Thyroid gland (tissue), 4 donors: ENCODE measurements around the gene SULT2B1. TPM values are rescaled to one million over a fixed set of nuclear protein-coding genes. Genes with fewer than 3 reads are reported as not detected.
A peak's percentile ranks its signal among the peaks of the same experiment; 100 is the strongest.

ENCODE experiments used
- DNase-seq, 2 donors: peaks; one replicate each; pipeline ENCODE4 v3.0.0-alpha.2; 2019
- H3K27ac ChIP-seq, 3 donors: fragments of 200-600 bp; sonication (generic); 1 replicate in 2 of 3; 2 replicates in 1 of 3; pipeline ENCODE4 v1.5.1; 2016 to 2019; ENCODE audit warnings: mild to moderate bottlenecking in 1 of 3, moderate library complexity in 1 of 3
- H3K27me3 ChIP-seq: fragments of 200-600 bp; sonication (generic); one replicate; pipeline ENCODE4 v1.5.1; 2019
- H3K36me3 ChIP-seq, 2 donors: fragments of 200-600 bp; sonication (generic); one replicate each; pipeline ENCODE4 v1.5.1; 2016 to 2019
- H3K4me1 ChIP-seq, 2 donors: fragments of 200-600 bp; sonication (generic); one replicate each; pipeline ENCODE4 v1.5.1; 2017 to 2019
- H3K4me3 ChIP-seq, 3 donors: fragments of 200-600 bp; sonication (generic); replicated peaks in 1 of 3; 1 replicate in 2 of 3; 2 replicates in 1 of 3; pipeline ENCODE4 v1.5.1; 2016; ENCODE audit warnings: mild to moderate bottlenecking in 1 of 3
- H3K9me3 ChIP-seq: fragments of 200-600 bp; sonication (generic); one replicate; pipeline ENCODE4 v1.5.1; 2017
- CTCF ChIP-seq, 6 experiments: fragments of 200-600 bp in 3 of 6; fragments of 450-650 bp in 3 of 6; sonication (generic) in 3 of 6; IDR thresholded peaks; one replicate each; pipeline ENCODE4 v1.5.1; 2016 to 2019; ENCODE audit warnings: antibody characterized with exemption in 6 of 6, mild to moderate bottlenecking in 2 of 6, inconsistent platforms in 1 of 6, moderate library complexity in 1 of 6
- POLR2A ChIP-seq, 2 donors: fragments of 450-650 bp; IDR thresholded peaks; one replicate each; pipeline ENCODE4 v1.6.1; 2017; ENCODE audit warnings: antibody characterized with exemption in 2 of 2, mild to moderate bottlenecking in 2 of 2, moderate library complexity in 1 of 2
- WGBS, 2 donors: methylation state at CpG; one replicate each; pipeline ENCODE4 v1.1.5; 2017; 5-methylcytosine and 5-hydroxymethylcytosine counted together
- intact Hi-C: fragments of 100-400 bp; cut with DNase I; formaldehyde crosslinking; loops from one replicate; pipeline ENCODE4 v1.15.1; 2023
- total RNA-seq, 4 donors: library from RNA; depleted of rRNA; stranded (reverse); fragments of >200 nt; gene quantifications; one replicate each; pipeline ENCODE4 v1.2.3, GENCODE V29; 2016

The SULT2B1 gene
- total RNA-seq, 4 donors from 2014 or later: 0.54 to 0.88 (median 0.78) TPM; not detected in 1

DNA sequence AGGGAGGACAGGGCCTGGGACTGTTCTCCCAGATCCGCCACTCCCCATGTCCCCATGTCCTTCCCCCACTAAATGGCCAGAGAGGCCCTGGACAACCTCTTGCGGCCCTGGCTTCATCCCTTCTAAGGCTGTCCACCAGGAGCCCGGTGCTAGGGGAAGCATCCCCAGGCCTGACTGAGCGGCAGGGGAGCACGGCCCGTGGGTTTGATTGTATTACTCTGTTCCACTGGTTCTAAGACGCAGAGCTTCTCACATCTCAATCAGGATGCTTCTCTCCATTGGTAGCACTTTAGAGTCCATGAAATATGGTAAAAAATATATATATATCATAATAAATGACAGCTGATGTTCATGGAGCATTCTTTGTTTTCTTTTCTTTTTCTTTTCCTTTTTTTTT is 55.4 kb downstream of the SULT2B1 start:
- no peaks in the 10 kb centered on the region for H3K36me3 ChIP-seq
- no peak overlapping the region for H3K27ac ChIP-seq
- H3K4me1 ChIP-seq: no peaks in the 10 kb centered on the region
- H3K9me3 ChIP-seq: no peaks in the 10 kb centered on the region
- no peaks in the 10 kb centered on the region for H3K27me3 ChIP-seq
- TF ChIP-seq CTCF (IDR thresholded peaks at IDR 0.05): no peak
- TF ChIP-seq POLR2A (IDR thresholded peaks at IDR 0.05): no peak
- DNase-seq: no peak
- H3K4me3 ChIP-seq: no peak overlapping the region
- intact Hi-C loops: no loop called here
- 79 to 93% methylated on average over 7 of the region's 7 CpGs for WGBS, 2 donors

- no peak overlapping the region for H3K4me3 ChIP-seq
- WGBS, 2 donors: 21 to 28% methylated on average over 9 of the region's 9 CpGs
- intact Hi-C loops: no loop called here
- no peaks in the 10 kb centered on the region for H3K27me3 ChIP-seq
- no peak overlapping the region for H3K27ac ChIP-seq
- TF ChIP-seq CTCF (IDR thresholded peaks at IDR 0.05): peak in 1 of 6 experiments; percentile 26
- no peak for TF ChIP-seq POLR2A (IDR thresholded peaks at IDR 0.05)
- DNase-seq: no peak
- no peaks in the 10 kb centered on the region for H3K4me1 ChIP-seq
- no peaks in the 10 kb centered on the region for H3K9me3 ChIP-seq
- H3K36me3 ChIP-seq: no peaks in the 10 kb centered on the region
Measured at GRCh38 chr19:48608798-48609263, 56.9 kb downstream of the SULT2B1 start.

DNA sequence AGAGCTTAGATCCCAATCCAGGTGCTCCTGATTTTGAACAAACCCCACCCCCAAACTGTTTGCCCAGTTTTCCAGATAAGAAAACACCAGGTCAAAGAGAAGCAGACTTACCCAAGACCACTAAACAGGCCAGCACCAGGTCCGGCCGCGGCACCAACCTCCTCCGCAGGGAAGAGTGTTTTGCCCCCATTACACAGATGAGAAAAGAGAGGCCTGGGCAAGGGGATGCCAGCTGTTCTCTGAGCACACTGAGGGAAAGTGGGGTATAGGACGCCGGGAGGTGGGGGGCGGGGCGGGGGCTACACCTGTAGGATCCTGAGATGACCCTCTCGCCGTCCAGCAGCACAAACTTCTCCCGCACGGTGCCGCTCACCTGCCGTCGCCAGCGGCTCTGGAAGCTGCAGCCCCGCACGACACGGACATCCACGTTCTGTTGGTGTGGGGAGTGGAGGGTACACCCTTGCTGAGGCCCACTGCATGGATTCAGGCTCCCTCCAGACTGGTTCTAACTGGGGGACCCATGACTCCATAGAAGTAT is 57.7 kb downstream of the SULT2B1 start:
- no peak for DNase-seq
- Histone ChIP-seq H3K27ac (no peak overlapping the region), H3K4me1 (no peaks in the 10 kb centered on the region), H3K4me3 (no peak overlapping the region), H3K36me3 (peaks cover under 1% of the 10 kb centered on the region in 2 donors), H3K27me3 (no peaks in the 10 kb centered on the region), H3K9me3 (no peaks in the 10 kb centered on the region)
- TF ChIP-seq POLR2A (IDR thresholded peaks at IDR 0.05) (no peak), CTCF (IDR thresholded peaks at IDR 0.05) (no peak)
- 92 to 96% methylated on average over 16 to 20 of the region's 20 CpGs for WGBS, 2 donors
- intact Hi-C loops: no loop called here

DNA sequence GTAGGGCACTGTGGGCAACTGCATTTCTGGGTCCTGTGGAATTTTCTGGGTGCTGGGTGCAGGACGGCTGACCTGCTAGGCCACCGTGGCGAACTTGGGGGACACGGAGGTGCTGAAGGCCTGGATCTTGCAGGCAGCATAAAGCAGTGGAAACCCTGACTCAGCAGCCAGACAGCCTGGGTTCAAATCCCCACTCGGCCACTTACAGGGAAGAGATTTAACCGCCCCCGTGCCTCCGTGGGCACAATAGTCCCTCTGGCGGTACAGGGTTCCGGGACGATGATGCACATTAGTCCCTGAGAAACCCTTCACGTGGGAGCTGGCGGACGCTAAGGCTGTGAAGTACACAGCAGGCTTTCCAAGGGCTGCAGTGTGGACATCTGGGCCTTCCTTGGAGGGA is 59.9 kb downstream of the SULT2B1 start:
- WGBS, 2 donors: 89 to 93% methylated on average over 12 to 14 of the region's 14 CpGs
- Histone ChIP-seq H3K4me1 (peaks cover 0 to 5% of the 10 kb centered on the region in 2 donors), H3K27me3 (no peaks in the 10 kb centered on the region), H3K36me3 (peaks cover 22 to 23% of the 10 kb centered on the region in 2 donors), H3K9me3 (no peaks in the 10 kb centered on the region), H3K27ac (no peak overlapping the region), H3K4me3 (no peak overlapping the region)
- DNase-seq: no peak
- intact Hi-C loops: no loop called here
- TF ChIP-seq CTCF (IDR thresholded peaks at IDR 0.05): no peak
- no peak for TF ChIP-seq POLR2A (IDR thresholded peaks at IDR 0.05)

GRCh38 chr19:48613024-48613851 is 61.3 kb downstream of the SULT2B1 start:
- Histone ChIP-seq H3K9me3 (no peaks in the 10 kb centered on the region), H3K27ac (no peak overlapping the region), H3K27me3 (no peaks in the 10 kb centered on the region), H3K36me3 (peaks cover 25 to 26% of the 10 kb centered on the region in 2 donors), H3K4me3 (no peak overlapping the region), H3K4me1 (peaks cover 9 to 19% of the 10 kb centered on the region in 2 donors)
- DNase-seq: no peak
- intact Hi-C loops: no loop called here
- TF ChIP-seq POLR2A (IDR thresholded peaks at IDR 0.05) (no peak), CTCF (IDR thresholded peaks at IDR 0.05) (no peak)
- WGBS, 2 donors: 84 to 92% methylated on average over 12 to 17 of the region's 39 CpGs
